ENCODE data around the gene ZKSCAN7. TPM values are rescaled to one million over a fixed set of nuclear protein-coding genes. Genes with fewer than 3 reads are reported as not detected.
"Not testable (repeated sequence)": the region's sequence is repeated elsewhere in the genome, so short reads cannot be mapped to it uniquely, and the experiment has no call there.

ZKSCAN7 gene
- total RNA-seq, 4 donors from 2014 or later = 2.4 to 20.0 (median 5.6) TPM

DNA sequence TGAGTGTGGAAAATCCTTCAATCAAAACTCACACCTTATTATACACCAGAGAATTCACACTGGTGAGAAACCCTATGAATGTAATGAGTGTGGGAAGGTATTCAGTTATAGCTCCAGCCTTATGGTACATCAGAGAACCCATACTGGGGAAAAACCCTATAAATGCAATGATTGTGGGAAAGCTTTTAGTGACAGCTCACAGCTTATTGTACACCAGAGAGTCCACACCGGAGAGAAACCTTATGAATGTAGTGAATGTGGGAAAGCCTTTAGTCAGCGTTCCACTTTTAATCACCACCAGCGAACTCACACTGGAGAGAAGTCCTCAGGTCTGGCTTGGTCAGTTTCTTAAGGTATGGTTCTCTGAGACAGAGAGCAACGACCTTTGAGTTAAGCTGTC lies 16.0 kb downstream of the ZKSCAN7 start:
- TF ChIP-seq, protein P1, sequence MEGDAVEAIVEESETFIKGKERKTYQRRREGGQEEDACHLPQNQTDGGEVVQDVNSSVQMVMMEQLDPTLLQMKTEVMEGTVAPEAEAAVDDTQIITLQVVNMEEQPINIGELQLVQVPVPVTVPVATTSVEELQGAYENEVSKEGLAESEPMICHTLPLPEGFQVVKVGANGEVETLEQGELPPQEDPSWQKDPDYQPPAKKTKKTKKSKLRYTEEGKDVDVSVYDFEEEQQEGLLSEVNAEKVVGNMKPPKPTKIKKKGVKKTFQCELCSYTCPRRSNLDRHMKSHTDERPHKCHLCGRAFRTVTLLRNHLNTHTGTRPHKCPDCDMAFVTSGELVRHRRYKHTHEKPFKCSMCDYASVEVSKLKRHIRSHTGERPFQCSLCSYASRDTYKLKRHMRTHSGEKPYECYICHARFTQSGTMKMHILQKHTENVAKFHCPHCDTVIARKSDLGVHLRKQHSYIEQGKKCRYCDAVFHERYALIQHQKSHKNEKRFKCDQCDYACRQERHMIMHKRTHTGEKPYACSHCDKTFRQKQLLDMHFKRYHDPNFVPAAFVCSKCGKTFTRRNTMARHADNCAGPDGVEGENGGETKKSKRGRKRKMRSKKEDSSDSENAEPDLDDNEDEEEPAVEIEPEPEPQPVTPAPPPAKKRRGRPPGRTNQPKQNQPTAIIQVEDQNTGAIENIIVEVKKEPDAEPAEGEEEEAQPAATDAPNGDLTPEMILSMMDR (IDR thresholded peaks at IDR 0.05) = no peak
- no peak for TF ChIP-seq POLR2A (IDR thresholded peaks at IDR 0.05)
- peaks cover 0 to 11% of the 10 kb centered on the region in 2 donors for H3K9me3 ChIP-seq
- no peak overlapping the region for H3K27ac ChIP-seq
- no peaks in the 10 kb centered on the region for H3K27me3 ChIP-seq
- DNase-seq = no peak
- no peaks in the 10 kb centered on the region for H3K4me1 ChIP-seq
- no peak overlapping the region for H3K4me3 ChIP-seq
- no peaks in the 10 kb centered on the region for H3K36me3 ChIP-seq
- intact Hi-C loops (cut with DNase I; ENCODE audit: low total_unique reads) = no loop called here

DNA sequence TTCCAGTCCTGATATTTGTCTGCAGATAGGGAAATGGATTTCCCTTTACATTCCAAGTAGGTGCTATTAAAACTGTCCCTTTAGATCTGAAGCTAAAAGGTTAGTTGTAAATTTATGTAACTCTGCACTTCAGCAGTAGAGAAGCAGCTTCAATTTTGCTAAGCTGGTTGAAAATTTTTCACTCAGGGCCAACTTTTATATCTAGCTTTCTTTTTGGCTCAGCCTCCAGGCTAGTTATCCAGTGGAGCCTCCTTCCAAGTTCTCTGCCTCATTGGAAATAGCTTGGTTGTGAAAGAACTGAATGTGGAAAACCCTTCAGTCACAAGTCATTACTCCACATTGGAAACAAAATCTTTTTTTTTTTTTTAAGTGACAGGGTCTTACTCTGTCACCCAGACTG lies 21.6 kb downstream of the ZKSCAN7 start:
- H3K36me3 ChIP-seq = no peaks in the 10 kb centered on the region
- intact Hi-C loops (cut with DNase I; ENCODE audit: low total_unique reads) = no loop called here
- no peak overlapping the region for H3K4me3 ChIP-seq
- TF ChIP-seq, protein P1 (IDR thresholded peaks at IDR 0.05) = no peak
- TF ChIP-seq POLR2A (IDR thresholded peaks at IDR 0.05) = no peak
- no peaks in the 10 kb centered on the region for H3K4me1 ChIP-seq
- no peaks in the 10 kb centered on the region for H3K27me3 ChIP-seq
- H3K9me3 ChIP-seq = peaks cover 0 to 5% of the 10 kb centered on the region in 2 donors
- DNase-seq = no peak
- H3K27ac ChIP-seq = no peak overlapping the region

DNA sequence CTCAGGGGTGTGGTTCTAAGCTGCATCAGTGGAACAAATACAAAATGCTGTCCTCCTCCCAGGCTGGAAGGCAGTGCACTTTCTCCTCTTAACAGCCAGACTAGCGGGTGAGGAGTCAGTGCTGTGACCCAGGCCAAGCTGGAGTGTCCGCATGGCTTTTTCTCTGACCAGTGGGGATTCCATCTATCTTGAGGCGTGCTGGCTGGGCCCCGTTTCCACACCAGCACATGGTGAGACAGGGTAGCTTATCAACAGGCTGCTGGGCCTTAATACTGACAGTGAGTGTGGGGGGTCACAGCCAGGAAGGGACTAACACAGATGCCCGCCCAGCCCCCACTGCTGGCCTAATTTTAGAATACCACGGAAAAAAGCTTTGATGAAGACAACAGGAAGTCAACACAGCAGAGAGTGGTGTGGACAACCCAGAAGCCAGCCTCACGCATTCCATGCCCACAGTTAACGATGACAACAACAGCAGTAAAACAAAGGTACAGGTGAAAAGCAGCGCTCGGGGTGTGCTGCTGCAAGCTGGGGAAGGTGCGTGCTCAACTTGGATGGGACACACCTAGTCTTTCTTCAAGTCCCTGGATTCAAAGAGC lies 22.5 kb downstream of the ZKSCAN7 start:
- H3K36me3 ChIP-seq; H3K27ac ChIP-seq; DNase-seq; intact Hi-C loops (cut with DNase I; ENCODE audit: low total_unique reads); H3K27me3 ChIP-seq; H3K4me3 ChIP-seq; H3K9me3 ChIP-seq; H3K4me1 ChIP-seq: not testable (repeated sequence)

DNA sequence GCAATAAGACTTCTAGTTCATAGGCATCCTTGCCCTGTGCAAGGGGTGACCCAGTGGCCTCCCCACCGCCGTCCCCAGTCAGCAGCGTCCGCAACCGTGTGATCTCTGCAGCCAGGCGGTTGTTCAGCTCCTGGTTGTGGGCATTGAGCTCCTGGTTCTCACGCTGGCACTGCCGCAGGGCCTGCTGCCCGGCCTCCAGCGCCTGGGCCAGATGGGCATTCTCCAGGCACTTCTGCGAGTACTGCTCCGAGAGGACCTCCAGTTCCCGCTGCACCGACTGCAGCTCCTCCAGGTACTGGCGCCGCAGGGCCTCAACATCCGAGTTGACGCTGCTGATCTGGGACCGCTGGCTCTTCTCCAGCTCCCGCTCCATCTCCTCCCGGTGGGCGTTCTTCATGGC lies 23.3 kb downstream of the ZKSCAN7 start:
- H3K4me3 ChIP-seq; DNase-seq; H3K9me3 ChIP-seq; H3K4me1 ChIP-seq; intact Hi-C loops (cut with DNase I; ENCODE audit: low total_unique reads); H3K27ac ChIP-seq; H3K27me3 ChIP-seq; H3K36me3 ChIP-seq: not testable (repeated sequence)

DNA sequence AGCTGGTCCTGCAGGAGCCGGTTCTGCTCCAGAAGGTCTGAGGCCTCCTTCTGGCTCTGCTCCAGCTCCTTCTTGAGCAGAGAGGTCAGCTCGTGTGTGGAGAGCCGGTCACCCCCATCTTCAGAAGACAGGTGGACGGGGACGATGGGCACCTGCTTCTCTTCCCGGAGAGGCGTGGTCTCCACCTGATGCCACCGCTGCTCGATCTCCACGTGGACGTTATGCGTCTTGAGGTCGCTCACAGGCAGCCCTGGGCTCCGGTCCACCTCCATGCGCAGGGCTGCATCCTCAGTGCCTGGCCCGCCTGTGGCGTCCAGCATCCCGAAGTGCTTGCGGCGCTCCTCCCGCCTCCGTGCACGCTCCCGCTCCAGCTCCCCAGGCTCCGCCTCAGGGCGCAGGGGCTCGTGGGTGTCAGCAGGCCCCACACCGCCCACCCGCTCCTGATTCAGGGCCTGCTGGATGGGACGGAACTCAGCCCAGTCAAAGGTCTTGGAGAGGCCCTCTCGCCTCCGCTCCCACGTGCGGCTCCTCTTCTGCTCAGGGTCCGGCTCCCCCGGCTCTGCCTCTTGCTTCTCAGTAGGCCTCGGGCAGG lies 24.0 kb downstream of the ZKSCAN7 start:
- DNase-seq = peak in 1 of 2 donors; percentile 12
- H3K27me3 ChIP-seq; H3K27ac ChIP-seq; H3K4me1 ChIP-seq; H3K9me3 ChIP-seq; intact Hi-C loops (cut with DNase I; ENCODE audit: low total_unique reads); H3K36me3 ChIP-seq; H3K4me3 ChIP-seq: not testable (repeated sequence)

DNA sequence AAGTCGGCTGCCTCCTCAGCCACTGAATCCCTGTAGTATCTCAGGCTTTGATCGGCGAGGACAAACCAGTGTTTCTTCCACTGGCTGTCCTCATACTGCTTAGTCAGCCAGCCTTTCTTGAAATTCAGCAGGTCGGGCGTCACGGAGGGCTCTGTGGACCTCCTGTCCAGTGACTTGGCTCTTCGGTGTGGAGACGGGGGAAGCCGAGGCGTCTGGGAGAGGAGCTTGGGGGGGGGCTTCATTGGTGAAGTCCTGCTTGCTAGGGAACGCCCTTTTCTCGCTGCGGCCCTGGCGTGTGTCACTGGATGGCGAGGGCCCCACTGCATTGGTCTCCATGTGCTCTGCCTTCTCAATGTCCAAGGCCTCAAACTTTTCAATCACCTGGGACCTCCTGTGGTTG lies 24.8 kb downstream of the ZKSCAN7 start:
- H3K36me3 ChIP-seq; intact Hi-C loops (cut with DNase I; ENCODE audit: low total_unique reads); H3K27me3 ChIP-seq; H3K4me3 ChIP-seq; H3K4me1 ChIP-seq; DNase-seq; H3K27ac ChIP-seq; H3K9me3 ChIP-seq: not testable (repeated sequence)

DNA sequence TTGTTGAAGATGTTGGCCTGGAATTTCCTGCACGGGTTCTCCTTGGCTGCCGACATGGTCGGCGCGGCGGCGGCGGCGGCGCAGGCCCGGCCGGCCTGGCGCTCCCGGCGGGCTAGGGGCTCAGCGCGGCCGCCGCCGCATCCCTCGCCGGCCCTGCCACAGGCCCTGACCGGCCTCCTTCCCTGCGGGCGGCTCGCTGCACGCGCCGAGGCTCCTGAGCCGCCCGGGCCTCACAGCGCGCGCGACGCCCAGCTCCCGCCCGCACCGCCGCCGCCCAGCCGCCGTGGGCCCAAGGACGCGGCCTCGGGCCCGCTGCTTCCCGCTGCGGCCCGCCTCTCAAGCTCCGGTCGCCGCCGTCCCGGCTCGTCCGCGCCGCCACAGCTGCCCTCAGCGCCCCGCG lies 26.0 kb downstream of the ZKSCAN7 start:
- intact Hi-C loops (cut with DNase I; ENCODE audit: low total_unique reads); H3K36me3 ChIP-seq; H3K4me3 ChIP-seq; H3K4me1 ChIP-seq; H3K9me3 ChIP-seq; DNase-seq; H3K27me3 ChIP-seq; H3K27ac ChIP-seq: not testable (repeated sequence)
